ENCODE data around the gene PAX5.

DNA sequence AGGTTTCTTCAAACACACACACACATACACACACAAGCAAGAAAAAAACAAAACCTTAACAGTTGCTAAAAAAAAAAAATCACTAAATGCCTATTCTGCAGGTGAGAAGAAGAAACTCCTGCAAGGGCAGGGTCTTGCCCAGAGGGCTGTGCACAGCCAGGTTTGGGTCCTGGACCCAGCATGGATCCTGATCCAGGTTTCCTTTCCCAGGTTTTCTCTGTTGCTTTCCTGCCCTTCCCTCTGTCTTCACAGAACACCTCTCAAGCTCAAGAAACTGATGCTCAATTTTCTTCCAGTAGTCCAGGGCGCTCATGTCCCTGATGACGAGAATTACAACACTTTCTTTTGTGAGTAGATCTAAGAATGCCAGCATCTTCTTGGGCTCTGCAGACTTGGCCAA, 136.6 kb downstream of the PAX5 start:
- TF ChIP-seq POLR2A (IDR thresholded peaks at IDR 0.05; ENCODE audit: low read depth, low read length) (no peak), SPI1 (IDR thresholded peaks at IDR 0.05; ENCODE audit: low read depth, low read length) (no peak), POLR2AphosphoS5 (IDR thresholded peaks at IDR 0.05; ENCODE audit: low read depth, low read length) (no peak)
